Large intestine (tissue), 3 donors: ENCODE data around the gene SLC2A13. TPM values are rescaled to one million over a fixed set of nuclear protein-coding genes. Genes with fewer than 3 reads are reported as not detected.

Source experiments
- DNase-seq, 2 donors: peaks; one replicate each; pipeline versions ENCODE4 v3.0.0 to v3.0.0-alpha.2; 2013
- H3K27ac ChIP-seq: one replicate; pipeline ENCODE4 v1.5.1; 2013; ENCODE audit warnings: low read length
- H3K27me3 ChIP-seq: 2 replicates; pipeline ENCODE4 v1.6.1; 2013; ENCODE audit warnings: low read length; ENCODE audit not compliant: control insufficient read depth, insufficient read depth
- H3K36me3 ChIP-seq: 2 replicates; pipeline ENCODE4 v1.6.1; 2013; ENCODE audit warnings: low read length; ENCODE audit not compliant: control insufficient read depth, insufficient read depth
- H3K4me1 ChIP-seq: one replicate; pipeline ENCODE4 v1.6.1; 2013; ENCODE audit warnings: low read length; ENCODE audit not compliant: control insufficient read depth, insufficient read depth
- H3K4me3 ChIP-seq: one replicate; pipeline ENCODE4 v1.5.1; 2013; ENCODE audit warnings: low read length
- H3K9me3 ChIP-seq: one replicate; pipeline ENCODE4 v1.6.1; 2013; ENCODE audit warnings: mild to moderate bottlenecking, low read depth, low read length, moderate library complexity; ENCODE audit not compliant: control insufficient read depth
- WGBS: methylation state at CpG from one replicate; pipeline ENCODE4 v1.1.5; 2013; ENCODE audit warnings: low lambda C conversion rate; ENCODE audit not compliant: insufficient coverage; 5-methylcytosine and 5-hydroxymethylcytosine counted together
- polyA plus RNA-seq: library from polyadenylated mRNA; unstranded; fragments of 120-200 nt; gene quantifications from one replicate; pipeline ENCODE4 v1.2.1, GENCODE V29; 2013

Gene SLC2A13
- polyA plus RNA-seq, 1 donor: 21.4 TPM

DNA sequence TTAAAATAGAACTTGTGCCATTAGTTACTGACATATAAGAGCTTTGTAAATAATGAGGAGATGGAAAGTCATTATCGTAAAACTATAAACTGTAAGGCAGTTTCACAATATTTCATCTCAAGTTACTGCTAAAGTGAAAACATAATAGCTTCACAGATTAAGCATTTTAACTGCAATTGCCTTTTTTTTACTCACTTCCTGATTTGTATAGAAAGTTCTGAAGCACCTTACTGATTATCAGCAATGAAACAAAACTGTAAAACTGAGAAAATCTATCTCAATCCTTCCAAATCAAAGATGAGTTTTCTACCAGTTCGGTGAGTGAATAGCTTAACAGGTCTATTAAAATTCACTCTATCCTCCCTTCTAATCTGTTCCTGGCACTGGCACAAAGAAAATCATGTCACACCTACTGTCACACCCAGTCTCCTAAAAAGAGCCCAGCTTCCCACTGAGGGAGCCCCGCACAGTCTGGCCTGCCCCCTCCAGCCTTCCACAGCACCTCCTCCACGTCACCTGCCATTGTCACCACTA lies 324.9 kb downstream of the SLC2A13 start:
- Histone ChIP-seq H3K36me3 (no peaks in the 10 kb centered on the region), H3K4me1 (no peaks in the 10 kb centered on the region), H3K9me3 (no peaks in the 10 kb centered on the region), H3K27me3 (no peaks in the 10 kb centered on the region), H3K4me3 (no peak overlapping the region), H3K27ac (no peak overlapping the region)
- WGBS: 20% methylated on average over 1 of the region's 4 CpGs
- DNase-seq: peak in 1 of 2 donors; percentile 23

DNA sequence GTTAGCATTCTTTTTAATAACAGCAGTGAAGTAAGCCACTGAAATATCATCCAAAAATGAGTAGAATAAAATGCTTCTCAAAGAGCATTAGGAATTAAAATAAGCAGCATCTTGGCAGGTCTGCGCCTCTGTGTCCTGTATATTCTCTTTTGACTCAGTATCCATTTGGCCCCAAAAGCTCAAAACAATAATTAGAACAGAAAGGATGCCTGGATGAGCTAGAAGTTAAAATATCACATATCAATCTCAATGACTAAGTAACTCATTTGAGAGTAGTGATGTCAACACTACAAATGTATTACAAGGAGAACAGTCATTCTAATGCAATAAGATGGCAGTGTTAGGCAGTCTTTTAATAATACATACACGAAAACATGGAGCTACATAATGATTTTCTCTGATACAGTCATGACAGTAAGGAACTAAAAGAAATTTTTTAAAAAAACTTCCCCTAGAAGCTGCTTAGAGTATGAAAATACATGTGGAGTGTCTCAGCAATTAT lies 325.4 kb downstream of the SLC2A13 start:
- Histone ChIP-seq H3K27me3 (no peaks in the 10 kb centered on the region), H3K9me3 (no peaks in the 10 kb centered on the region), H3K27ac (no peak overlapping the region), H3K4me3 (no peak overlapping the region), H3K36me3 (no peaks in the 10 kb centered on the region), H3K4me1 (no peaks in the 10 kb centered on the region)
- no CpG with 5 or more reads among the region's 2 CpGs for WGBS
- no peak for DNase-seq

DNA sequence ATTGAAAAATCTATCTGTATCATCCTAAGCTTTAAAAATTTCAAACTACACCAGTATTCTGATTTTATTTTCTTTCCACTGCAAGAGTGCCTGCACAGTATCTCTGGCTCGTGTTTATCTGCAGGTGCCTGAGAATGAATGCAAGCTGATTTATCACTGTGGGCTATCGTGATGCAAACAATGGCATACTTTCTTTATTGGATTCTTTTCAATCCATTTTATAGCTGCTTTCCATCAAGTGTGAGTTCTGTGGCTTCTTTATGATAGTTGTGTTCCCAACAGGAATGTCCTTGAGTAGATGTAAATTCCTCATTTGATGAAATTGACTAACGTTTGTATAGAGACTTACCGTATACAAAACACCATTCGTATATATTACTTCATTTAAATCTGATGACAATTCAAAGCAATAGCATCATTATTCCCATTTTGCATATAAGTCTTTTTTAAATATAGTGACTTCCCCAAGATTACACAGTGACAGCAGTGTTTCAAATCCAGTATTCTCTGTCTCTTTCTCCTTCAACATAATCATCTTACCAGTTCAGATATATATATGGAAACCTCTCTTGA lies 326.0 kb downstream of the SLC2A13 start:
- no peak for DNase-seq
- no peak overlapping the region for H3K27ac ChIP-seq
- no peaks in the 10 kb centered on the region for H3K36me3 ChIP-seq
- no peaks in the 10 kb centered on the region for H3K9me3 ChIP-seq
- no peaks in the 10 kb centered on the region for H3K27me3 ChIP-seq
- 52% methylated on average over 3 of the region's 5 CpGs for WGBS
- no peaks in the 10 kb centered on the region for H3K4me1 ChIP-seq
- H3K4me3 ChIP-seq: no peak overlapping the region

DNA sequence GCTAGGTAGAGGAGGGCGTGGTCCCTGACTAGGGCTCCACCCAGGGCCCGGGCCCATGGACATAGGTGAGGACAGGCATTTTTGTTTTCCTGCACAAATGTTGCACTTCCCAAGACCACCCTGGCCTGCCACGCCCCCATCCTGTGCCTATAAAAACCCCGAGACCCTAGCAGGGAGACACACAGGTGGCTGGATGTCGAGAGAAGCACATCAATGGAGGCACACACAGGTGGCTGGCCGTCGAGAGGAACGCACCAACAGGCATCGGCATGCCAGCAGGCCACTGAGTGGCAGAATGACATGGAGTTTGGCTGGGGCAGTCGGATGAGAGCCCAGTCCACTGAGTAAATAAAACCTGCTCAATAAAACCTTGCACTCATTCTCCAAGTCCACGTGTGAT lies 328.4 kb downstream of the SLC2A13 start:
- Histone ChIP-seq H3K36me3 (no peaks in the 10 kb centered on the region), H3K4me1 (no peaks in the 10 kb centered on the region), H3K27me3 (no peaks in the 10 kb centered on the region), H3K9me3 (no peaks in the 10 kb centered on the region), H3K4me3 (no peak overlapping the region), H3K27ac (no peak overlapping the region)
- DNase-seq: no peak
- no CpG with 5 or more reads among the region's 11 CpGs for WGBS

DNA sequence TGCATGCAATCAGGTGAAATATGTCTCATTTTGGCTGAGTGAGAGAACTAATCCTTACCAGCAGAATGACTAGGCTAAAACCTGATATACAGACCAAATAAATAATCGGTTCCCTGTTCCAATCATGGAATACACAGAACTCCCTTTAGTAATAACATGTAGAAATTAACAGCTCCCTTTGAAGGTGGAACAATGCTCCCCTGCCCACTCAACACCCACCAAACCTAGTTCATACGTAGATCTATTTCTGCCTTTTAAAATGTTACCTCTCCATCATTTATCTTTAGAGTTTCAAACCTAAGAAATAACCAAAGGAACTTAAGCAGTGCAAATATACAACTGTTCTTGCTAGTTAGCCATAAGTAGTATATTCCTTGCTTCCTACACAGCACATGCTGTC lies 332.6 kb downstream of the SLC2A13 start:
- H3K36me3 ChIP-seq: no peaks in the 10 kb centered on the region
- no peak overlapping the region for H3K4me3 ChIP-seq
- H3K27ac ChIP-seq: no peak overlapping the region
- H3K4me1 ChIP-seq: no peaks in the 10 kb centered on the region
- no peaks in the 10 kb centered on the region for H3K9me3 ChIP-seq
- WGBS: 100% methylated on average over 1 of the region's 2 CpGs
- no peaks in the 10 kb centered on the region for H3K27me3 ChIP-seq
- no peak for DNase-seq

DNA sequence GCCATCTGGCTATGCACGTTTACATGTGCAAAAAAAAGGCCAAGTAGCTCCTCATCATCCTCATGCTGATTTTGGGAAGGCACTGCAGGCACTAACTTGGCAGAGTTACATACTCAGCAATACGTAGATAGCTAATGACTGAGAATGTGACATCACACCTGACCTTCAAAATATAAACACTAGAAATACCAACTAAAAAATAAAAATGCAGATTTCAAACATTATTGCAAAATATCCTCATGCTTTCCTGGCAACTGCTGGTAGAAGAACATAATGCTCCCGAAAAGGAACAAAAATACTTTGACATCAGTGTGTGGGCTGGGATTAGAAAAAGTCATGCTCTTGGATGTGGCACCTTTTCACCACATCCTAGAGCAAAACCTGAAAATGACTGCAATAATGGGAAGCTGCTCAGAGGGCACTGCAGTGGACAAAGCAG lies 333.0 kb downstream of the SLC2A13 start:
- no peak for DNase-seq
- Histone ChIP-seq H3K9me3 (no peaks in the 10 kb centered on the region), H3K27me3 (no peaks in the 10 kb centered on the region), H3K27ac (no peak overlapping the region), H3K4me3 (no peak overlapping the region), H3K4me1 (no peaks in the 10 kb centered on the region), H3K36me3 (no peaks in the 10 kb centered on the region)
- WGBS: 100% methylated on average over 1 of the region's 3 CpGs

DNA sequence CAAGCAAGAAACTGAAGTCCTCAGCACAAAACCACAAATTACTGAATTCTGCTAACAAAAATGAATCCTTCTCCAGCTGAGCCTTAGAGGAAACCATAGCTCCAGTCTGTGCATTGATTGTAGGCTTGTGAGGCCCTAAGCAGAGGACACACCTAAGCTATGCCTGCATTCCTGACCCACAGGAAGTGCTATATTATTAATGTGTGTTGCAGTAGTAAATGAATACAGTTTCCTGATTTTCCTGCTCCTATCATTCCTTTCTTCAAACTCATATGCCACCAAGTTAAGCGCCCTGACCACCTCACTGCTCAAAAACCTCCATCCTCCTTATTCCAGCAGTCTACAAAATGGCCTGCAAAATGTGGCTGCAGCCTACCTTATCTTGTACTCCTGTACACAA lies 334.4 kb downstream of the SLC2A13 start:
- H3K27me3 ChIP-seq: no peaks in the 10 kb centered on the region
- H3K9me3 ChIP-seq: no peaks in the 10 kb centered on the region
- no peaks in the 10 kb centered on the region for H3K4me1 ChIP-seq
- WGBS: no CpG with 5 or more reads among the region's 1 CpG
- H3K36me3 ChIP-seq: no peaks in the 10 kb centered on the region
- no peak for DNase-seq
- no peak overlapping the region for H3K27ac ChIP-seq
- H3K4me3 ChIP-seq: no peak overlapping the region

DNA sequence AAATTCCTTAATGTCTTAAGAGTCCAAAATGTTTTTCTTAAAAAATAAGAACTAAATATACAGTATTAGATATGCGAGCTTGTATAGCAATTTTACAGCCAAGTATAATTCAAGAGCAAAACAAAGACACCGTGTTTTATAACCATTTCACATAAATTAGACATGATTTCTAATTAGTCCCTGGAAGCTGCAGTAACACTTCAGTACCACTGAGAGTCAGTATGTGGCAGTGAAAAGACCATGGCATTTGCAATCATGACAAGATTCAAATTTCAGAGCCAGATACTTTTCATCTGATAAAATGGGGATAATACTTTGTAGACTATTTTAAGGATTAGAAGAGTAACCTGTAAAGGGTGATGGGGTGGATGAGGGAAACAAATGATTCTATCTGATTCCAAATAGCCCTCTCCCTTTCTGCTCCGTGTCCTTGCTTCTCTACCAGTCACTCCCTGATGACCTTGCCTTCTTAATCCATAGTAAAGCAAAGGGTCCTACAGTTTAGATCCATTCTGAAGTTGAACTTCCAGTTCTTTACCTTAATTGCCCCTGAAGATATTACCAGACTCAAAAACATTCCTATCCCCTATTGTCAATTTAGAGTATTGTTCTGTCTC lies 340.8 kb downstream of the SLC2A13 start:
- peak in 1 of 2 donors; percentile 14 for DNase-seq
- H3K9me3 ChIP-seq: no peaks in the 10 kb centered on the region
- peaks cover 7% of the 10 kb centered on the region for H3K36me3 ChIP-seq
- H3K4me1 ChIP-seq: no peaks in the 10 kb centered on the region
- H3K4me3 ChIP-seq: no peak overlapping the region
- H3K27ac ChIP-seq: no peak overlapping the region
- WGBS: 40% methylated on average over 1 of the region's 3 CpGs
- no peaks in the 10 kb centered on the region for H3K27me3 ChIP-seq

DNA sequence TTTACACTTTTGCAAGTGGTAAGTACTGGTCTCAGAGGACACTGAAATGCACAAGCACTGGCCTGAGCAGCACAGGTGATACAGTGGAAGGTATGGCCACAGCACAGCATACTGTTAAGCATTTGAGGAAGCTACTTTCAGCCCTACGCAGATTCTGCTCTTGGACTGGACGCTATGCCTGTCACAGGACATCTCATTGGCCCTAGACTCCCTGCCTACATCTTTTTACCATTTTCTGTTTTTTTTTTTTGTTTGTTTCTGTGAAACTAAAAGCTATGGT lies 342.1 kb downstream of the SLC2A13 start:
- WGBS: no CpG with 5 or more reads among the region's 2 CpGs
- H3K27me3 ChIP-seq: no peaks in the 10 kb centered on the region
- H3K4me1 ChIP-seq: no peaks in the 10 kb centered on the region
- peaks cover 7% of the 10 kb centered on the region for H3K36me3 ChIP-seq
- H3K27ac ChIP-seq: no peak overlapping the region
- no peak overlapping the region for H3K4me3 ChIP-seq
- H3K9me3 ChIP-seq: no peaks in the 10 kb centered on the region
- no peak for DNase-seq

DNA sequence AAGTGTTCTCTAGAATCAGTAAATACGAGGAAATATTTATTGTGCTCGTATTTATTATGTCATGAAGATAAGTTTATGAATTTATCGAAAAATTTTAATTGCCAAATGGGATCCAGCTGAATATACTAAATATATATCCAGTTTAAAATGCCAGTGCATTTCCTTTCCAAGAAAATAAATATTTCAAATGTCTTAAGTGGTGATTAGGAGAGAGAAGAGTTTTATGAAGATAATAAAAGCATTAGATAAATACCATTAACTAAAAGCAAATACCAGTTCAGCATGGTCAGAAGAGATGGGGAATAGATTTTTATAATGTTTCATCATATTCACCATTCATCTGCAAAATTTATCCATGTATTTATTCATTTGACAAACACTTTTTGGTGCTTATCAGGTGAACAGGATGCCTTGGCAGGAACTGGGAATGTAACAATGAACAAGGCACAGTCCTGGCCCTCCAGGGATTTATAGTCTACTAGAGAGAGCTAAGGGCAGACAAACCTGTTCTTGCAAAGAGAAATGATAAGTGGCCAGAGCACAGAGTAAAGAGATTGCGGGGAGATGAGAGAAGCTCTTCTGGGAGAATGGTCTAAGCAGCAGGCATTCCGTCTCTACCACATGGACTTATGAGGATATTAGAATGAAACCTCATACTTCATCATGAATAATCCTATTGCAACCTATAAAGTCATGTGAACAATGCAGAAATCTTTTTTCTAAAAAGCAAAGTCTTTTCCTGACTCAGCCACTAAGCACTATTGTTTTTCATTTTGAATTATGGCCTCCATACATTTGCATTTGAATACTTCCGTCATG lies 342.6 kb downstream of the SLC2A13 start:
- Histone ChIP-seq H3K4me1 (no peaks in the 10 kb centered on the region), H3K27ac (no peak overlapping the region), H3K27me3 (no peaks in the 10 kb centered on the region), H3K9me3 (no peaks in the 10 kb centered on the region), H3K36me3 (peaks cover 7% of the 10 kb centered on the region), H3K4me3 (no peak overlapping the region)
- no peak for DNase-seq
- 95% methylated on average over 4 of the region's 6 CpGs for WGBS
